OCI-LY1 (cell line): ENCODE results near the gene FGGY.

Experiments used
- CTCF ChIP-seq: fragments of 200-600 bp; sonication (generic), shearing (Covaris generic); IDR thresholded peaks from 2 replicates; pipeline ENCODE4 v1.5.1; 2017; ENCODE audit warnings: mild to moderate bottlenecking, antibody characterized with exemption, low read length, moderate library complexity, mixed read lengths
- EZH2 ChIP-seq: fragments of 200-600 bp; sonication (generic), shearing (Covaris generic); IDR thresholded peaks from 2 replicates; pipeline ENCODE4 v1.8.0; 2017; ENCODE audit warnings: borderline replicate concordance, mixed run types, mild to moderate bottlenecking, antibody characterized with exemption, low read length, moderate library complexity, mixed read lengths

GRCh38 chr1:59685101-59685500 is 388.2 kb downstream of the FGGY start:
- TF ChIP-seq CTCF (no peak), EZH2 (no peak)
